Lung (tissue), 12 donors: Measurements from ENCODE around the gene MAP7D3. TPM values are rescaled to one million over a fixed set of nuclear protein-coding genes. Genes with fewer than 3 reads are reported as not detected.
"Not testable (repeated sequence)": the region's sequence is repeated elsewhere in the genome, so short reads cannot be mapped to it uniquely, and the experiment has no call there.

Source experiments
- ATAC-seq: fragments of 200-7000 bp; cut with Tn5 transposase; one replicate; pipeline ENCODE4 v1.9.1; 2020; ENCODE audit warnings: moderate number of reproducible peaks; ENCODE audit not compliant: insufficient read depth, low FRiP score
- DNase-seq, 3 donors: peaks; one replicate each; pipeline ENCODE4 v3.0.0-alpha.2; 2013 to 2017
- H3K27ac ChIP-seq, 2 donors: one replicate each; pipeline ENCODE4 v1.5.1; 2013; ENCODE audit warnings: mild to moderate bottlenecking in 2 of 2, moderate library complexity in 2 of 2, control low read depth in 1 of 2, inconsistent platforms in 1 of 2, low read depth in 1 of 2, low read length in 1 of 2
- H3K27me3 ChIP-seq, 3 donors: one replicate each; pipeline ENCODE4 v1.5.1; 2013; ENCODE audit warnings: low read length in 2 of 3; ENCODE audit not compliant: control insufficient read depth in 3 of 3, insufficient read depth in 3 of 3
- H3K36me3 ChIP-seq, 4 donors: one replicate each; pipeline ENCODE4 v1.5.1; 2013; ENCODE audit warnings: low read length in 4 of 4, mild to moderate bottlenecking in 1 of 4, moderate library complexity in 1 of 4; ENCODE audit not compliant: control insufficient read depth in 4 of 4, insufficient read depth in 4 of 4
- H3K4me1 ChIP-seq, 5 donors: one replicate each; pipeline ENCODE4 v1.5.1; 2013; ENCODE audit warnings: low read length in 5 of 5, mild to moderate bottlenecking in 2 of 5, moderate library complexity in 1 of 5; ENCODE audit not compliant: control insufficient read depth in 5 of 5, insufficient read depth in 5 of 5
- H3K4me3 ChIP-seq: one replicate; pipeline ENCODE4 v1.5.1; 2013; ENCODE audit warnings: mild to moderate bottlenecking, control low read depth, moderate library complexity
- H3K9ac ChIP-seq, 2 donors: one replicate each; pipeline ENCODE4 v1.5.1; 2013; ENCODE audit warnings: low read length in 2 of 2, control low read depth in 1 of 2; ENCODE audit not compliant: insufficient read depth in 1 of 2
- H3K9me3 ChIP-seq, 4 donors: one replicate each; pipeline ENCODE4 v1.5.1; 2013; ENCODE audit warnings: low read length in 3 of 4, mild to moderate bottlenecking in 1 of 4, moderate library complexity in 1 of 4; ENCODE audit not compliant: control insufficient read depth in 4 of 4, insufficient read depth in 3 of 4
- WGBS, 2 donors: extraction: QIAGEN DNeasy Blood & Tissue Kit; methylation state at CpG; one replicate each; pipeline ENCODE4 v1.1.7; 2013; 5-methylcytosine and 5-hydroxymethylcytosine counted together
- polyA plus RNA-seq, 2 donors: library from polyadenylated mRNA; stranded (reverse); fragments of 200-250 nt; gene quantifications; one replicate each; pipeline ENCODE4 v1.2.1, GENCODE V29; 2013
- total RNA-seq, 2 donors: library from RNA; depleted of rRNA in 1 of 2; stranded (reverse); fragments of >200 nt in 1 of 2; gene quantifications; one replicate each; pipeline ENCODE4 v1.2.1, GENCODE V29; 2014 to 2021
- TF ChIP-seq, protein P1 (sequence below): IDR thresholded peaks from 2 replicates; pipeline ENCODE4 v1.5.1; 2012; ENCODE audit warnings: mild to moderate bottlenecking; ENCODE audit errors: control extremely low read depth, extremely low read depth
- donor health status: control.
- donor health status: control.
- donor health status: Bipolar disorder and iron deficiency.
- donor health status: healthy.
- donor health status: DM: yes; HTN: yes; CAD: no.

MAP7D3 gene
- total and polyA plus RNA-seq, 4 donors = 4.0 to 10.5 (median 6.5) TPM

DNA sequence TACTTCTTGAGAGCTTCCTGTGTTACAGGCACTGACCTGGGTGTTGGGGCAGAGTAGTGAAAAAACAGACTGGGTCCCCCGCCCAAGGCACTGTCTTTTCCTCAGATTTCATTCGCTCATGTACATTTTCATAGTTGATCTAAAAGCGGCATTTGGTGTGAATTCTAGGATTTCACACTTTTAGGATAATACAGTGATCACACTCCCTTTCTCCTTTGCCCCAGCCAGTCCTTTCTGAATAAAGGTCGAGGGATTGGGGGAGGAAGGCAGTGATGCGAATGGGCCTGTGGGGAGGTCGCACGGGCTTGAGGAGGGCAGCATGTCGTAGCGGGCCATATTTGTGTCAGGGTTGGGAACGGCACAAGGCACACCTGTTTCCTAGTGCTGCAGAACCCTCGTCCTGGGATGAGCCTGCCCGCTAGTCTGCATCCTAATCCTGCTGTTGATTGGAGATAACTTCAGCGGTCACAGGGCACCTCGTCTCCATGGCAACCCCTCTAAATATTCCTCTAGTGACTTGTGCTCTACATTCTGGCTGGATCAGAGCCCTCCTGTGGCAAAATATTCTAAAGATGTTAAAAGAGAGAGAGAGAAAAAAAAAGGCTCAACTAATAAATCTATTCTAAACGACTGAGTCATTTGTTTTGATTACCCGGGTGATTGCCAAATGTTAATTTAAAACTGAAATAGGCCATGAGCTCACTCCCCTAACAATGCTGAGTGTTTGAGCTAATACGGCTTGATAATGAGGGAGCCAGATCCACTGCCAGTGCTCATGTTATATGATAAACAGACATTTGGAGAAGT lies 82.1 kb downstream of the MAP7D3 start:
- H3K9me3 ChIP-seq = no peaks in the 10 kb centered on the region
- H3K4me1 ChIP-seq = peaks cover 0 to 20% (median 5%) of the 10 kb centered on the region in 5 donors
- WGBS, 2 donors = 26 to 42% methylated on average over 17 of the region's 17 CpGs
- peak overlapping the region; percentile 86 for H3K27ac ChIP-seq
- ATAC-seq = peak; percentile 53
- H3K9ac ChIP-seq = peak overlapping the region; percentile 33 to 44
- peaks cover 0 to 14% (median 0%) of the 10 kb centered on the region in 3 donors for H3K27me3 ChIP-seq
- H3K4me3 ChIP-seq = no peak overlapping the region
- H3K36me3 ChIP-seq = peaks cover 0 to 4% (median 0%) of the 10 kb centered on the region in 4 donors
- TF ChIP-seq, protein P1, sequence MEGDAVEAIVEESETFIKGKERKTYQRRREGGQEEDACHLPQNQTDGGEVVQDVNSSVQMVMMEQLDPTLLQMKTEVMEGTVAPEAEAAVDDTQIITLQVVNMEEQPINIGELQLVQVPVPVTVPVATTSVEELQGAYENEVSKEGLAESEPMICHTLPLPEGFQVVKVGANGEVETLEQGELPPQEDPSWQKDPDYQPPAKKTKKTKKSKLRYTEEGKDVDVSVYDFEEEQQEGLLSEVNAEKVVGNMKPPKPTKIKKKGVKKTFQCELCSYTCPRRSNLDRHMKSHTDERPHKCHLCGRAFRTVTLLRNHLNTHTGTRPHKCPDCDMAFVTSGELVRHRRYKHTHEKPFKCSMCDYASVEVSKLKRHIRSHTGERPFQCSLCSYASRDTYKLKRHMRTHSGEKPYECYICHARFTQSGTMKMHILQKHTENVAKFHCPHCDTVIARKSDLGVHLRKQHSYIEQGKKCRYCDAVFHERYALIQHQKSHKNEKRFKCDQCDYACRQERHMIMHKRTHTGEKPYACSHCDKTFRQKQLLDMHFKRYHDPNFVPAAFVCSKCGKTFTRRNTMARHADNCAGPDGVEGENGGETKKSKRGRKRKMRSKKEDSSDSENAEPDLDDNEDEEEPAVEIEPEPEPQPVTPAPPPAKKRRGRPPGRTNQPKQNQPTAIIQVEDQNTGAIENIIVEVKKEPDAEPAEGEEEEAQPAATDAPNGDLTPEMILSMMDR = no peak
- peak; percentile 79 to 96 (median 95) for DNase-seq

- Histone ChIP-seq H3K4me1 (peaks cover 0 to 23% (median 5%) of the 10 kb centered on the region in 5 donors), H3K27ac (peak overlapping the region; percentile 8 to 64), H3K27me3 (peaks cover 0 to 10% (median 6%) of the 10 kb centered on the region in 3 donors)
- not testable (repeated sequence) for H3K9ac ChIP-seq, H3K4me3 ChIP-seq, H3K36me3 ChIP-seq, H3K9me3 ChIP-seq, DNase-seq, ATAC-seq
- 68 to 82% methylated on average over 6 of the region's 6 CpGs for whole genome bisulfite sequencing, 2 donors
These were observed 83.2 kb downstream of the MAP7D3 start for GRCh38 chrX:136167989-136168388.

DNA sequence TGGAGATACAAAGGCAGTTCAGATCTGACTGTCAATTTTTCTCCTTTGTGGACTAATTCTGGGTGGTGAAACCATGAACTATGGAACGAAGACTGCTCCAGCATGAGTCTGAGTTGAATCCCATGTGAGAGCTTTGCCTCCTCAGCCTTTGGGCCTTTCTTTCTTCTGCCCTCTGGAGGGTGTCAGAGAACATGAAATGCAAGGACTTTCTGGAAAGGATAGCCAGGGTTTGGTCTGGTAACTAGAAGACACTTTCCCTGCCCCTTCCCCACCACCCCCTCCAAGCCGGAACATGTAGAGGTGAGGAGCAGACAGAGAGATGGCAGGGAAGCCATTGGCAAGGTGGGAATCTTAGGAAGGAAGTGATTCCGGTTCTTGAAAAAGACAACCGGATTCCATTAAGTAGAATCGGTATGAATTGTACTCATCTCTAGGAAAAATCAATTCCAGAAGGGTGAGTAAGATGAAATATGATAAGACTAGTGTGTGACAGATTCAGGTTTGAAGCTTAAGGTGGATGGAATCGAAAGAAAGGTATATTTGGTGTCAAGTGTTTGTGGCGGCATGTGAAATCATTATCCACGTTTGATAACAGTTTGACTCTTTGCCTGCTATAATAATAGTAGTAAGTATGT lies 84.9 kb downstream of the MAP7D3 start:
- H3K27ac ChIP-seq = peak overlapping the region in 1 of 2 donors; percentile 45
- TF ChIP-seq, protein P1 = no peak
- peaks cover 0 to 4% (median 0%) of the 10 kb centered on the region in 4 donors for H3K36me3 ChIP-seq
- ATAC-seq (peak; percentile 31), DNase-seq (peak in 2 of 3 donors; percentile 54 to 55)
- peaks cover 0 to 25% (median 5%) of the 10 kb centered on the region in 5 donors for H3K4me1 ChIP-seq
- H3K9me3 ChIP-seq = no peaks in the 10 kb centered on the region
- 64 to 71% methylated on average over 8 of the region's 8 CpGs for WGBS, 2 donors
- no peak overlapping the region for H3K4me3 ChIP-seq
- no peak overlapping the region for H3K9ac ChIP-seq
- H3K27me3 ChIP-seq = peaks cover 0 to 7% (median 5%) of the 10 kb centered on the region in 3 donors

DNA sequence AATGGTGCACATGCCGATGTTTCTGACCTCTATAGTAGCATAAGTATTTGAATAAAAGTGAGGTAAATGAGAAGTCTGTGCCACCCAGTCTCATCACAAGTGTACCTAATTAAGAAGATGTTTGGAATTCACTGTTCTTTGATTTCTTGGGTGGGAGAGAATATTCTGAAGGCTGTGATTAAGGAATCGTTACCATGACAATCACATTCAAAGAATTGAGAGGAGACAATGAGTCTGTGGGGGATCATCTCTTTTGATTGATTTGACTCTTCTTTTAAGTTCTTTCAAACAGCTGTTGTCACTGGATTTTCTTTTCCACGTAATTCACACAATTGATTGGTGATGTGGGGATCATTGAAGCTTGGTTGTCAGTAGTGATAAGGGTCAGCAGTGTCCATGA lies 85.8 kb downstream of the MAP7D3 start:
- Histone ChIP-seq H3K27ac (no peak overlapping the region), H3K36me3 (peaks cover 0 to 3% (median 0%) of the 10 kb centered on the region in 4 donors), H3K27me3 (peaks cover 0 to 7% (median 3%) of the 10 kb centered on the region in 3 donors), H3K4me1 (peaks cover 0 to 22% (median 4%) of the 10 kb centered on the region in 5 donors), H3K9ac (no peak overlapping the region), H3K9me3 (peaks cover 0 to 3% (median 0%) of the 10 kb centered on the region in 4 donors), H3K4me3 (no peak overlapping the region)
- DNase-seq (no peak), ATAC-seq (no peak)
- TF ChIP-seq, protein P1 = no peak
- WGBS, 2 donors = 40 to 87% methylated on average over 3 of the region's 3 CpGs
